ENCODE results near the gene PDLIM7. TPM values are rescaled to one million over a fixed set of nuclear protein-coding genes. Genes with fewer than 3 reads are reported as not detected.
A peak's percentile ranks its signal among the peaks of the same experiment; 100 is the strongest.

Gene PDLIM7
- total and polyA plus RNA-seq, 10 of the 15 experiments (the other 5 are each of a cell fraction or from before 2014, with no cell fraction given): 0.82 to 36.6 (median 19.3) TPM

DNA sequence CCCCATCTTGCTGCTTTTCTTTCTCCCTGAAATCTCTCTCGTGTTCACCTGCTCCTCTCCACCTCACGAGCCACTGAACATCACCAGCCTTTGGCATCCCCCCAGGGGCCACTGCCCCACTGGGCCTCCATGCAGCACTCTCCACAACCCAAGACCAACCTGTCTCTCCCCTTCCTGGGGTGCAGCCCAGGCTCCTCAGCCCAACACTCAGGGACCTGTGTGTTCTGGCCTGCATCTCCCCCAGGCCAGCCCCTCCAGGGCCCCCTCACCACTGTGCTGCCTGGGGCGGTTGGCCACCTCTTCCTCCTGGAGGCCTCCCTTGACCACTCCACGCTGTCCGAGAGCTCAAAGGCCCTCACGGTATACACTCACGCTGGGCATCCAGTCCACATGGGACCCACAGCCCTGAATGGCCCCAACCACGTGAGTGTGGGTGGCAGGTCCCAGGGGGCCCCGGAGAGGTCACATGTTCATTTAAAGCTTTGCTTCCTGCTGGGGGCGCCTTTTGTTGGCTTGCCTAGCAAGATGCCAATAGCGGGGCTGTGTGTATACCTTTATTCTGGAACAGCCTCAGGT lies 12.7 kb upstream of the PDLIM7 start:
- Histone ChIP-seq H3K27me3 (replicated peaks in 1 of 2; ENCODE audit: control insufficient read depth in 2 of 2, insufficient read depth in 2 of 2, low read length in 1 of 2) (no peaks in the 10 kb centered on the region), H3K36me3 (ENCODE audit: control insufficient read depth in 2 of 2, insufficient read depth in 2 of 2, low read length in 1 of 2) (peaks cover 15 to 39% of the 10 kb centered on the region in 2 experiments; a peak in 3 of 4 replicates), H2AFZ (ENCODE audit: control insufficient read depth, low read depth, low read length) (peak overlapping the region; percentile 69), H3K4me3 (peak overlapping the region; percentile 87), H4K20me1 (ENCODE audit: control insufficient read depth, insufficient read depth) (no peaks in the 10 kb centered on the region), H3K4me1 (ENCODE audit: control insufficient read depth, insufficient read depth, low read length) (peaks cover 41% of the 10 kb centered on the region), H3K27ac (ENCODE audit: control insufficient read depth, insufficient read depth) (peak overlapping the region; percentile 87), H3K9ac (ENCODE audit: control insufficient read depth, insufficient read depth, low read length) (peak overlapping the region; percentile 90), H3K79me2 (ENCODE audit: control insufficient read depth, insufficient read depth, low read length) (peaks cover 39% of the 10 kb centered on the region), H3K4me2 (ENCODE audit: control insufficient read depth, insufficient read depth) (peak overlapping the region; percentile 97), H3K9me3 (replicated peaks; ENCODE audit: control insufficient read depth, insufficient read depth, low read length) (no peaks in the 10 kb centered on the region)
- BruUV-seq (replicated peaks): TSS peak; percentile 49
- peak; percentile 72 for ATAC-seq
- FAIRE-seq: peak; percentile 31
- RAD21 ChIA-PET (ENCODE audit: unreplicated experiment): interaction anchor here (0.6 to 1.8 kb wide), 10 partner anchors 8 to 128 kb away, joined by 3 to 11 read pairs (median 4); partner anchors contain the start of gene PDLIM7
- DNase-seq (ENCODE audit: low read depth, low spot score): no peak
- SMC1A ChIA-PET (ENCODE audit: uncharacterized antibody, unreplicated experiment): interaction anchor here (0.8 to 1.8 kb wide), 6 partner anchors 8 to 121 kb away, joined by 3 to 9 read pairs (median 4); partner anchors contain the start of gene PDLIM7
- intact Hi-C loops (cut with micrococcal nuclease; ENCODE audit: unreplicated experiment) (loop anchor here (5.0 to 10.0 kb wide), 2 partner anchors 92 to 395 kb away; partner anchors contain the start of gene B4GALT7), in situ Hi-C loops (cut with MboI) (no loop called here)
- POLR2A ChIA-PET: interaction anchor here (0.6 to 3.5 kb wide), 11 partner anchors 9 to 825 kb away, joined by 3 to 19 read pairs (median 4); partner anchors contain the start of genes GRK6, PDLIM7 and TMED9
- CTCF ChIA-PET: interaction anchor here (0.9 to 6.2 kb wide), 12 partner anchors 9 to 158 kb away, joined by 3 to 38 read pairs (median 4); partner anchors contain the start of genes LMAN2, PDLIM7 and TMED9
- 7% methylated on average over 11 of the region's 11 CpGs for WGBS (ENCODE audit: insufficient coverage, insufficient replicate concordance, low lambda C conversion rate, missing lambda C conversion rate)
- TF ChIP-seq SIN3A (IDR thresholded peaks at IDR 0.05; ENCODE audit: low read depth, low read length): peak; percentile 11; the same call in 1 of the 2 replicates
- TF ChIP-seq CREB1 (IDR thresholded peaks at IDR 0.05; ENCODE audit: low read depth): no peak
- 0 out of 2 replicates have a peak, but pooled peaks have one; percentile 2 for TF ChIP-seq BCL11A (IDR thresholded peaks at IDR 0.05; ENCODE audit: low read depth, low read length)
- TF ChIP-seq USF2 (IDR thresholded peaks at IDR 0.05; ENCODE audit: borderline replicate concordance, low read depth, low read length): peak; percentile 85
- no peak for TF ChIP-seq KDM1A (IDR thresholded peaks at IDR 0.05; ENCODE audit: borderline replicate concordance)
- TF ChIP-seq SMARCA5 (IDR thresholded peaks at IDR 0.05): peak; percentile 35; the same call in 1 of the 2 replicates
- TF ChIP-seq, protein P1, sequence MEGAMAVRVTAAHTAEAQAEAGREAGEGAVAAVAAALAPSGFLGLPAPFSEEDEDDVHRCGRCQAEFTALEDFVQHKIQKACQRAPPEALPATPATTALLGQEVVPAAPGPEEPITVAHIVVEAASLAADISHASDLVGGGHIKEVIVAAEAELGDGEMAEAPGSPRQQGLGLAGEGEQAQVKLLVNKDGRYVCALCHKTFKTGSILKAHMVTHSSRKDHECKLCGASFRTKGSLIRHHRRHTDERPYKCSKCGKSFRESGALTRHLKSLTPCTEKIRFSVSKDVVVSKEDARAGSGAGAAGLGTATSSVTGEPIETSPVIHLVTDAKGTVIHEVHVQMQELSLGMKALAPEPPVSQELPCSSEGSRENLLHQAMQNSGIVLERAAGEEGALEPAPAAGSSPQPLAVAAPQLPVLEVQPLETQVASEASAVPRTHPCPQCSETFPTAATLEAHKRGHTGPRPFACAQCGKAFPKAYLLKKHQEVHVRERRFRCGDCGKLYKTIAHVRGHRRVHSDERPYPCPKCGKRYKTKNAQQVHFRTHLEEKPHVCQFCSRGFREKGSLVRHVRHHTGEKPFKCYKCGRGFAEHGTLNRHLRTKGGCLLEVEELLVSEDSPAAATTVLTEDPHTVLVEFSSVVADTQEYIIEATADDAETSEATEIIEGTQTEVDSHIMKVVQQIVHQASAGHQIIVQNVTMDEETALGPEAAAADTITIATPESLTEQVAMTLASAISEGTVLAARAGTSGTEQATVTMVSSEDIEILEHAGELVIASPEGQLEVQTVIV (IDR thresholded peaks at IDR 0.05; ENCODE audit: borderline replicate concordance, partially characterized antibody): no peak
- no peak for TF ChIP-seq NR2C2 (IDR thresholded peaks at IDR 0.05; ENCODE audit: borderline replicate concordance, control insufficient read depth, insufficient read length, low read depth)
- peak; percentile 30; the same call in 1 of the 2 replicates for TF ChIP-seq CREM (IDR thresholded peaks at IDR 0.05; ENCODE audit: low read depth)
- peak; percentile 16; the same call in 1 of the 2 replicates for TF ChIP-seq YY1 (IDR thresholded peaks at IDR 0.05; ENCODE audit: low read depth, low read length)
- TF ChIP-seq DPF2 (IDR thresholded peaks at IDR 0.05): peak; percentile 19; the same call in 1 of the 2 replicates
- peak; percentile 23; the same call in 1 of the 2 replicates for TF ChIP-seq ZBED1 (IDR thresholded peaks at IDR 0.05; ENCODE audit: borderline replicate concordance)
- TF ChIP-seq CHD2 (IDR thresholded peaks at IDR 0.05; ENCODE audit: borderline replicate concordance, low read depth, low read length): peak; percentile 48; the same call in 1 of the 2 replicates
- TF ChIP-seq EGR1 (IDR thresholded peaks at IDR 0.05; ENCODE audit: borderline replicate concordance in 1 of 2, low read depth in 2 of 2, low read length in 2 of 2): peak in 1 of 2 experiments; percentile 90; a peak in 2 of 3 replicates
- 0 out of 2 replicates have a peak, but pooled peaks have one; percentile 2 for TF ChIP-seq TCF12 (IDR thresholded peaks at IDR 0.05; ENCODE audit: low read depth, low read length)
- TF ChIP-seq BHLHE40 (IDR thresholded peaks at IDR 0.05; ENCODE audit: borderline replicate concordance in 1 of 2, low read depth in 2 of 2, low read length in 1 of 2): peak; percentile 86 to 88
- peak; percentile 14 to 32 (median 19); a peak in 2 of 6 replicates for TF ChIP-seq CTCF (IDR thresholded peaks at IDR 0.05 in 2 of 3, conservative IDR thresholded peaks at IDR 0.05 in 1 of 3; ENCODE audit: control insufficient read depth in 2 of 3, extremely low read depth in 1 of 3, insufficient read depth in 1 of 3, low read depth in 3 of 3, low read length in 3 of 3)
- TF ChIP-seq TARDBP (IDR thresholded peaks at IDR 0.05; ENCODE audit: borderline replicate concordance): no peak

Measured in GM12878 (cell line).